WTC11 (cell line): ENCODE results near the gene CKB. TPM values are rescaled to one million over a fixed set of nuclear protein-coding genes. Genes with fewer than 3 reads are reported as not detected.

Source experiments
- ATAC-seq: fragments of 200-7000 bp; cut with Tn5 transposase; 2 replicates; pipeline ENCODE4 v1.10.0; 2021; ENCODE audit warnings: mild to moderate bottlenecking, moderate library complexity
- CTCF ChIA-PET: fragments of 300-600 bp; sonication (Branson Sonifier 250); formaldehyde crosslinking; loops from one replicate; lab custom pipeline; 2021; ENCODE audit warnings: antibody characterized with exemption; lab: Charles Lee
- POLR2A ChIA-PET: fragments of 350-600 bp; sonication (Branson Sonifier 250); formaldehyde crosslinking; loops from one replicate; lab custom pipeline; 2021; ENCODE audit warnings: antibody characterized with exemption; lab: Charles Lee
- DNase-seq: peaks from one replicate; pipeline ENCODE4 v3.0.0; 2021; ENCODE audit warnings: low spot score
- H3K27ac Mint-ChIP-seq: 2 replicates; pipeline ENCODE4 v1.8.0; 2021; ENCODE audit warnings: mixed read lengths
- H3K27me3 Mint-ChIP-seq: 2 replicates; pipeline ENCODE4 v1.8.0; 2021; ENCODE audit warnings: low read depth, mild to moderate bottlenecking, moderate library complexity, mixed read lengths
- H3K36me3 Mint-ChIP-seq: 2 replicates; pipeline ENCODE4 v1.8.0; 2021; ENCODE audit warnings: mixed read lengths
- H3K4me1 Mint-ChIP-seq: 2 replicates; pipeline ENCODE4 v1.8.0; 2022; ENCODE audit warnings: mixed read lengths
- H3K4me3 Mint-ChIP-seq: 2 replicates; pipeline ENCODE4 v1.8.0; 2021; ENCODE audit warnings: mild to moderate bottlenecking, moderate library complexity, mixed read lengths
- H3K9me3 Mint-ChIP-seq: 2 replicates; pipeline ENCODE4 v1.8.0; 2021; ENCODE audit warnings: mixed read lengths
- ELF4 ChIP-seq: sonication (generic); formaldehyde crosslinking; IDR thresholded peaks from 2 replicates; pipeline ENCODE4 v1.8.1; 2022; ENCODE audit warnings: low read depth, mild to moderate bottlenecking, moderate library complexity, missing genetic modification reagents
- FOXK1 ChIP-seq: sonication (generic); formaldehyde crosslinking; IDR thresholded peaks from 2 replicates; pipeline ENCODE4 v1.8.0; 2022; ENCODE audit warnings: mild to moderate bottlenecking, moderate library complexity, missing genetic modification reagents
- NFYB ChIP-seq: sonication (generic); formaldehyde crosslinking; conservative IDR thresholded peaks from 2 replicates; pipeline ENCODE4 v1.8.0; 2022; ENCODE audit warnings: low read depth, missing genetic modification reagents
- RORB ChIP-seq: fragments of 250-450 bp; sonication (Bioruptor Pico); IDR thresholded peaks from 2 replicates; pipeline ENCODE4 v1.9.0; 2021; ENCODE audit warnings: mild to moderate bottlenecking
- SMAD4 ChIP-seq: sonication (generic); formaldehyde crosslinking; IDR thresholded peaks from 2 replicates; pipeline ENCODE4 v1.8.0; 2022; ENCODE audit warnings: mild to moderate bottlenecking, missing genetic modification reagents
- SP1 ChIP-seq: sonication (generic); formaldehyde crosslinking; conservative IDR thresholded peaks from 2 replicates; pipeline ENCODE4 v1.8.1; 2022; ENCODE audit warnings: missing genetic modification reagents
- TP53 ChIP-seq: sonication (generic); formaldehyde crosslinking; IDR thresholded peaks from 2 replicates; pipeline ENCODE4 v1.8.1; 2023; ENCODE audit warnings: mild to moderate bottlenecking, missing genetic modification reagents
- ZNF396 ChIP-seq: fragments of 250-450 bp; sonication (Bioruptor Pico); IDR thresholded peaks from 2 replicates; pipeline ENCODE4 v1.8.0; 2021; ENCODE audit warnings: mild to moderate bottlenecking, moderate library complexity, borderline replicate concordance
- ZNF671 ChIP-seq: fragments of 250-450 bp; sonication (Bioruptor Pico); IDR thresholded peaks from 2 replicates; pipeline ENCODE4 v1.8.0; 2021; ENCODE audit warnings: mild to moderate bottlenecking
- total RNA-seq: library from RNA; stranded (reverse); gene quantifications from 3 replicates; pipeline ENCODE4 v1.2.3, GENCODE V29; 2021
- TF ChIP-seq, protein P1 (sequence below): fragments of 250-450 bp; sonication (Bioruptor Pico); conservative IDR thresholded peaks from 2 replicates; pipeline ENCODE4 v1.9.0; 2021; ENCODE audit warnings: mild to moderate bottlenecking
- TF ChIP-seq, protein P2 (sequence below): fragments of 250-450 bp; sonication (Bioruptor Pico); IDR thresholded peaks from 2 replicates; pipeline ENCODE4 v1.9.0; 2021; ENCODE audit warnings: moderate library complexity, mild to moderate bottlenecking, inconsistent platforms, borderline replicate concordance
- TF ChIP-seq, protein P3 (sequence below): fragments of 250-450 bp; sonication (Bioruptor Pico); IDR thresholded peaks from 2 replicates; pipeline ENCODE4 v1.9.0; 2021; ENCODE audit warnings: mild to moderate bottlenecking
- TF ChIP-seq, protein P4 (sequence below): sonication (generic); formaldehyde crosslinking; IDR thresholded peaks from 2 replicates; pipeline ENCODE4 v1.8.1; 2022; ENCODE audit warnings: low read depth, missing genetic modification reagents, borderline replicate concordance
- TF ChIP-seq, protein P5 (sequence below): sonication (generic); formaldehyde crosslinking; IDR thresholded peaks from 2 replicates; pipeline ENCODE4 v1.8.0; 2022; ENCODE audit warnings: mild to moderate bottlenecking, missing genetic modification reagents
- TF ChIP-seq, protein P6 (sequence below): sonication (generic); formaldehyde crosslinking; IDR thresholded peaks from 2 replicates; pipeline ENCODE4 v1.8.1; 2023; ENCODE audit warnings: mild to moderate bottlenecking, missing genetic modification reagents
- TF ChIP-seq, protein P7 (sequence below): sonication (generic); formaldehyde crosslinking; IDR thresholded peaks from 2 replicates; pipeline ENCODE4 v1.8.1; 2023; ENCODE audit warnings: mild to moderate bottlenecking, moderate library complexity, missing genetic modification reagents

CKB gene
- total RNA-seq, 1 experiment from 2014 or later, result 555 TPM

DNA sequence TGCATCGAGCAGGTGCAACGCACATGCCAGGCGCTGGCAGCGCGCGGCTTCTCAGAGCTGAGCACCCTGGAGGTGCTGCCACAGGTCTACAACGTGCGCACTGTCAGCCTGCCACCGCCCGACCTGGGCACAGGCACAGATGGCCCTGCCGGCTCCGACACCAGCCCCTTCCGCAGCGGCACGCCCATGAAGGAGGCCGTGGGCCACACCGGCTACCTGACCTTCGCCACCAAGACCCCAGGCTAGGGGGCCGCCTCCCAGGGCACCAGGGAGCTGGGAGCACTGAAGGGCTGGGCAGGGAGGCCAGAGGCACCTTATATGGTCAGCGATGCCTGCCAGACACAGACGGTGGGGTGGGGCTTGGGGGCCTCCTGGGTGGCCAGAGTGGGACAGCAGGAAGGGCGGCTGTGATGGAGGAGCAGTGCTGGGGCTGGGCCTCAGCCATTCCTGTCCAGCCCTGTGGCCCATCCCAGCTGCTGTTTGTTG, 12.0 kb upstream of the CKB start (continued):
- TF ChIP-seq, protein P1, sequence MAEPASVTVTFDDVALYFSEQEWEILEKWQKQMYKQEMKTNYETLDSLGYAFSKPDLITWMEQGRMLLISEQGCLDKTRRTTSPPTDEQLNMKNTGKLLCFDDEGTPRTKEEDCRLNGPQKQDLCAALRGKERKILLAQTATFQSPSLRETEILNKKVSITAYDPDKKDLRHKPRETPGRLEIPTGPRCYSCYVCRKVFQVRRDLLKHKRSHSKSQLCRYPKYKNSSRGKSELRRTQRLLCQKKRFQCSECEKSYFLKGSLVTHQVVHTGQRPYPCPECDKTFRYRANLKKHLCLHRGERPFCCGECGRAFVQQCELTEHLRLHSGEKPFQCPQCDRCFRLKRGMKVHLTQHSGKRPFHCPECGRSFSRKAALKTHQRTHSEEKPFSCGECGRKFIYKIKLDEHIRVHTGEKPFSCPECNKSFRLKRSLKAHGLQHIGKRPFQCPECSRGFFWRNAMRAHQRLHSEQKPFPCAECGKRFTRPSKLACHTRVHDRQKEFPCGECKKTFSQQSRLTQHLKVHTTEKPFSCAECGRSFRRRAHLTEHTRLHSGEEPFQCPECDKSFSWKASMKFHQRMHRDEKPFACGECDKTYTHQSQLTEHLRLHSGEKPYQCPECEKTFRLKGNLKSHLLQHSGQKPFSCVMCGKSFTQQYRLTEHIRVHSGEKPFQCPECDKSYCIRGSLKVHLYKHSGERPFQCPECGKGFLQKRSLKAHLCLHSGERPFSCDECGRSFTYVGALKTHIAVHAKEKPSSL (CRISPR knock-in tag), result no peak
- no peak for TF ChIP-seq FOXK1 (CRISPR knock-in tag)
- TF ChIP-seq, protein P2, sequence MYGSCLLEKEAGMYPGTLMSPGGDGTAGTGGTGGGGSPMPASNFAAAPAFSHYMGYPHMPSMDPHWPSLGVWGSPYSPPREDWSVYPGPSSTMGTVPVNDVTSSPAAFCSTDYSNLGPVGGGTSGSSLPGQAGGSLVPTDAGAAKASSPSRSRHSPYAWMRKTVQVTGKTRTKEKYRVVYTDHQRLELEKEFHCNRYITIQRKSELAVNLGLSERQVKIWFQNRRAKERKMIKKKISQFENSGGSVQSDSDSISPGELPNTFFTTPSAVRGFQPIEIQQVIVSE (CRISPR knock-in tag), result no peak
- no peak for TF ChIP-seq SP1 (CRISPR knock-in tag)

DNA sequence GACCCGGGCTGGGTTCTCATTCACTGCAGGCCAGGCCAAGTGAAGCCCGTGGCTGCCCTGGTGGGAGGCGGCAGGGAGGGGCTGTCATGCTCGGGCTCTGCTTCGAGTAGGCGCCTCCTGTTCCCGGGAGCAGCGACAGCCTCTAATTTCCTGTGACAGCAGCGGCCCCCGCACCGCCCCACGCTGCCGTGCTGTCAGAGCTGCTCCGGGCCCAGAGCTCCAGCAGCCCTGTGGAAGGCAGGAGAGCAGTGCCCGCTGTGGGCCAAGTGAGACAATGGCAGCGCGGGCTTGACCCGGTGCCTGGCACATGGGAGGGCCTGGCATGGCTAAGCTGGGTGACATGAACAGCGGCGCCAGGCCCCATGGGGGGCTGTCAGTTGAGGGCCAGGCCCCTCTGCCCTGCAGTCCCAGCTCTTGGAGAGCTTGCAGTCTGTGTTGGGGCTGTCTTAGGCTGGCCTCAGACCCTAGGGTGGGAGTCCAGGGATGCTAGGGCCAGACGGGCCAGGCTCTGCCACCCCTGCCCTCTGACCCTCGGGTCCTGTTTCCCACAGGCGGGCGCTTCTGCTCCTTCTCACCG, 11.5 kb upstream of the CKB start:
- TF ChIP-seq NFYB (CRISPR knock-in tag), result no peak
- TF ChIP-seq, protein P3, sequence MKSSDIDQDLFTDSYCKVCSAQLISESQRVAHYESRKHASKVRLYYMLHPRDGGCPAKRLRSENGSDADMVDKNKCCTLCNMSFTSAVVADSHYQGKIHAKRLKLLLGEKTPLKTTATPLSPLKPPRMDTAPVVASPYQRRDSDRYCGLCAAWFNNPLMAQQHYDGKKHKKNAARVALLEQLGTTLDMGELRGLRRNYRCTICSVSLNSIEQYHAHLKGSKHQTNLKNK (CRISPR knock-in tag), result no peak
- TF ChIP-seq, protein P4, sequence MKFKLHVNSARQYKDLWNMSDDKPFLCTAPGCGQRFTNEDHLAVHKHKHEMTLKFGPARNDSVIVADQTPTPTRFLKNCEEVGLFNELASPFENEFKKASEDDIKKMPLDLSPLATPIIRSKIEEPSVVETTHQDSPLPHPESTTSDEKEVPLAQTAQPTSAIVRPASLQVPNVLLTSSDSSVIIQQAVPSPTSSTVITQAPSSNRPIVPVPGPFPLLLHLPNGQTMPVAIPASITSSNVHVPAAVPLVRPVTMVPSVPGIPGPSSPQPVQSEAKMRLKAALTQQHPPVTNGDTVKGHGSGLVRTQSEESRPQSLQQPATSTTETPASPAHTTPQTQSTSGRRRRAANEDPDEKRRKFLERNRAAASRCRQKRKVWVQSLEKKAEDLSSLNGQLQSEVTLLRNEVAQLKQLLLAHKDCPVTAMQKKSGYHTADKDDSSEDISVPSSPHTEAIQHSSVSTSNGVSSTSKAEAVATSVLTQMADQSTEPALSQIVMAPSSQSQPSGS (CRISPR knock-in tag), result no peak
- TF ChIP-seq, protein P1 (CRISPR knock-in tag), result no peak
- no peak for TF ChIP-seq ELF4 (CRISPR knock-in tag)
- TF ChIP-seq, protein P5, sequence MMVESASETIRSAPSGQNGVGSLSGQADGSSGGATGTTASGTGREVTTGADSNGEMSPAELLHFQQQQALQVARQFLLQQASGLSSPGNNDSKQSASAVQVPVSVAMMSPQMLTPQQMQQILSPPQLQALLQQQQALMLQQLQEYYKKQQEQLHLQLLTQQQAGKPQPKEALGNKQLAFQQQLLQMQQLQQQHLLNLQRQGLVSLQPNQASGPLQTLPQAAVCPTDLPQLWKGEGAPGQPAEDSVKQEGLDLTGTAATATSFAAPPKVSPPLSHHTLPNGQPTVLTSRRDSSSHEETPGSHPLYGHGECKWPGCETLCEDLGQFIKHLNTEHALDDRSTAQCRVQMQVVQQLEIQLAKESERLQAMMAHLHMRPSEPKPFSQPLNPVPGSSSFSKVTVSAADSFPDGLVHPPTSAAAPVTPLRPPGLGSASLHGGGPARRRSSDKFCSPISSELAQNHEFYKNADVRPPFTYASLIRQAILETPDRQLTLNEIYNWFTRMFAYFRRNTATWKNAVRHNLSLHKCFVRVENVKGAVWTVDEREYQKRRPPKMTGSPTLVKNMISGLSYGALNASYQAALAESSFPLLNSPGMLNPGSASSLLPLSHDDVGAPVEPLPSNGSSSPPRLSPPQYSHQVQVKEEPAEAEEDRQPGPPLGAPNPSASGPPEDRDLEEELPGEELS (CRISPR knock-in tag), result no peak
- no peak for TF ChIP-seq RORB (CRISPR knock-in tag)
- TF ChIP-seq TP53 (CRISPR knock-in tag), result no peak
- TF ChIP-seq ZNF396, result no peak
- no peak for TF ChIP-seq SMAD4 (CRISPR knock-in tag)
- TF ChIP-seq, protein P6, sequence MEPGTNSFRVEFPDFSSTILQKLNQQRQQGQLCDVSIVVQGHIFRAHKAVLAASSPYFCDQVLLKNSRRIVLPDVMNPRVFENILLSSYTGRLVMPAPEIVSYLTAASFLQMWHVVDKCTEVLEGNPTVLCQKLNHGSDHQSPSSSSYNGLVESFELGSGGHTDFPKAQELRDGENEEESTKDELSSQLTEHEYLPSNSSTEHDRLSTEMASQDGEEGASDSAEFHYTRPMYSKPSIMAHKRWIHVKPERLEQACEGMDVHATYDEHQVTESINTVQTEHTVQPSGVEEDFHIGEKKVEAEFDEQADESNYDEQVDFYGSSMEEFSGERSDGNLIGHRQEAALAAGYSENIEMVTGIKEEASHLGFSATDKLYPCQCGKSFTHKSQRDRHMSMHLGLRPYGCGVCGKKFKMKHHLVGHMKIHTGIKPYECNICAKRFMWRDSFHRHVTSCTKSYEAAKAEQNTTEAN (CRISPR knock-in tag), result no peak
- TF ChIP-seq ZNF671, result no peak
- TF ChIP-seq, protein P7, sequence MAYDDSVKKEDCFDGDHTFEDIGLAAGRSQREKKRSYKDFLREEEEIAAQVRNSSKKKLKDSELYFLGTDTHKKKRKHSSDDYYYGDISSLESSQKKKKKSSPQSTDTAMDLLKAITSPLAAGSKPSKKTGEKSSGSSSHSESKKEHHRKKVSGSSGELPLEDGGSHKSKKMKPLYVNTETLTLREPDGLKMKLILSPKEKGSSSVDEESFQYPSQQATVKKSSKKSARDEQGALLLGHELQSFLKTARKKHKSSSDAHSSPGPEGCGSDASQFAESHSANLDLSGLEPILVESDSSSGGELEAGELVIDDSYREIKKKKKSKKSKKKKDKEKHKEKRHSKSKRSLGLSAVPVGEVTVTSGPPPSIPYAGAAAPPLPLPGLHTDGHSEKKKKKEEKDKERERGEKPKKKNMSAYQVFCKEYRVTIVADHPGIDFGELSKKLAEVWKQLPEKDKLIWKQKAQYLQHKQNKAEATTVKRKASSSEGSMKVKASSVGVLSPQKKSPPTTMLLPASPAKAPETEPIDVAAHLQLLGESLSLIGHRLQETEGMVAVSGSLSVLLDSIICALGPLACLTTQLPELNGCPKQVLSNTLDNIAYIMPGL, result no peak
- peaks cover 11% of the 10 kb centered on the region for H3K4me1 Mint-ChIP-seq
- ChIA-PET POLR2A (no interaction called here), CTCF (interaction anchor here (1.9 to 21.0 kb wide), 2 partner anchors 8 to 15 kb away, joined by 6 to 455 read pairs; partner anchors contain the start of gene CKB)
- no peak for ATAC-seq
- H3K9me3 Mint-ChIP-seq, result no peaks in the 10 kb centered on the region
- H3K27ac Mint-ChIP-seq, result no peak overlapping the region
- H3K4me3 Mint-ChIP-seq, result no peak overlapping the region
- H3K36me3 Mint-ChIP-seq, result no peaks in the 10 kb centered on the region
- no peaks in the 10 kb centered on the region; the same call in 1 of the 2 replicates for H3K27me3 Mint-ChIP-seq
- no peak for DNase-seq
